Stomach (tissue), 9 donors: ENCODE data around the gene NFATC4. TPM values are rescaled to one million over a fixed set of nuclear protein-coding genes. Genes with fewer than 3 reads are reported as not detected.

ENCODE experiments used
- DNase-seq, 2 donors: peaks; one replicate each; pipeline versions ENCODE4 v3.0.0 to v3.0.0-alpha.2; 2013 to 2019
- H3K27ac ChIP-seq, 5 donors: fragments of 200-600 bp in 4 of 5; sonication (generic) in 4 of 5; one replicate each; pipeline ENCODE4 v1.5.1; 2013 to 2019; ENCODE audit warnings: mild to moderate bottlenecking in 1 of 5, moderate library complexity in 1 of 5
- H3K27me3 ChIP-seq, 3 donors: fragments of 200-600 bp; sonication (generic); one replicate each; pipeline ENCODE4 v1.5.1; 2017 to 2019; ENCODE audit warnings: mixed run types in 1 of 3
- H3K36me3 ChIP-seq, 4 donors: fragments of 200-600 bp; sonication (generic); 1 replicate in 3 of 4; 2 replicates in 1 of 4; pipeline ENCODE4 v1.5.1; 2016 to 2019
- H3K4me1 ChIP-seq, 4 donors: fragments of 200-600 bp; sonication (generic); one replicate each; pipeline ENCODE4 v1.5.1; 2016 to 2019
- H3K4me3 ChIP-seq, 4 donors: fragments of 200-600 bp; sonication (generic) in 3 of 4; one replicate each; pipeline ENCODE4 v1.5.1; 2016 to 2019; ENCODE audit warnings: mild to moderate bottlenecking in 1 of 4
- H3K9me3 ChIP-seq, 4 donors: fragments of 200-600 bp; sonication (generic); one replicate each; pipeline ENCODE4 v1.5.1; 2016 to 2019
- CTCF ChIP-seq, 7 experiments: fragments of 450-650 bp in 4 of 7; fragments of 200-600 bp in 3 of 7; sonication (generic) in 3 of 7; IDR thresholded peaks; one replicate each; pipeline ENCODE4 v1.5.1; 2016 to 2019; ENCODE audit warnings: antibody characterized with exemption in 7 of 7, control low read depth in 2 of 7, mild to moderate bottlenecking in 1 of 7
- EP300 ChIP-seq: sonication (generic); formaldehyde crosslinking; IDR thresholded peaks from one replicate; pipeline ENCODE4 v1.6.1; 2017; ENCODE audit warnings: antibody characterized with exemption
- POLR2A ChIP-seq, 4 donors: fragments of 450-650 bp; IDR thresholded peaks; one replicate each; pipeline ENCODE4 v1.6.1; 2016; ENCODE audit warnings: antibody characterized with exemption in 4 of 4, control low read depth in 2 of 4, mild to moderate bottlenecking in 1 of 4, moderate library complexity in 1 of 4
- POLR2AphosphoS5 ChIP-seq, 3 donors: sonication (generic); formaldehyde crosslinking; IDR thresholded peaks; one replicate each; pipeline ENCODE4 v1.6.1; 2016; ENCODE audit warnings: antibody characterized with exemption in 3 of 3
- WGBS, 5 donors: extraction: QIAGEN DNeasy Blood & Tissue Kit in 3 of 5; methylation state at CpG; one replicate each; pipeline versions ENCODE4 v1.1.5 to v1.1.7; 2013 to 2018; 5-methylcytosine and 5-hydroxymethylcytosine counted together
- intact Hi-C: fragments of 100-400 bp; cut with DNase I; formaldehyde crosslinking; loops from one replicate; pipeline ENCODE4 v1.15.1; 2023; ENCODE audit warnings: low total_unique reads
- polyA plus RNA-seq, 3 donors: library from polyadenylated mRNA; stranded (reverse); fragments of 200-250 nt; gene quantifications; one replicate each; pipeline ENCODE4 v1.2.3, GENCODE V29; 2013
- total RNA-seq, 5 donors: library from RNA; depleted of rRNA; stranded (reverse); fragments of >200 nt; gene quantifications; one replicate each; pipeline versions ENCODE4 v1.1.0 to v1.2.3, GENCODE V29; 2014 to 2016
- donor health status: healthy with polysubstance abuse.
- donor health status: Bipolar disorder and iron deficiency.
- donor health status: healthy.

The NFATC4 gene
- total and polyA plus RNA-seq, 8 donors = 20.1 to 119 (median 57.9) TPM

GRCh38 chr14:24407608-24408325, 39.8 kb downstream of the NFATC4 start:
- H3K4me1 ChIP-seq = peaks cover 4 to 27% (median 16%) of the 10 kb centered on the region in 4 donors
- no peak overlapping the region for H3K4me3 ChIP-seq
- H3K9me3 ChIP-seq = no peaks in the 10 kb centered on the region
- peak in 1 of 2 donors; percentile 14 for DNase-seq
- TF ChIP-seq CTCF (IDR thresholded peaks at IDR 0.05) (no peak), EP300 (no peak), POLR2AphosphoS5 (IDR thresholded peaks at IDR 0.05) (no peak), POLR2A (IDR thresholded peaks at IDR 0.05) (no peak)
- H3K36me3 ChIP-seq = peaks cover 0 to 57% (median 47%) of the 10 kb centered on the region in 4 donors
- 90 to 98% (median 94%) methylated on average over 14 to 18 of the region's 18 CpGs for WGBS, 5 donors
- H3K27ac ChIP-seq = no peak overlapping the region
- H3K27me3 ChIP-seq = no peaks in the 10 kb centered on the region
- intact Hi-C loops = no loop called here

DNA sequence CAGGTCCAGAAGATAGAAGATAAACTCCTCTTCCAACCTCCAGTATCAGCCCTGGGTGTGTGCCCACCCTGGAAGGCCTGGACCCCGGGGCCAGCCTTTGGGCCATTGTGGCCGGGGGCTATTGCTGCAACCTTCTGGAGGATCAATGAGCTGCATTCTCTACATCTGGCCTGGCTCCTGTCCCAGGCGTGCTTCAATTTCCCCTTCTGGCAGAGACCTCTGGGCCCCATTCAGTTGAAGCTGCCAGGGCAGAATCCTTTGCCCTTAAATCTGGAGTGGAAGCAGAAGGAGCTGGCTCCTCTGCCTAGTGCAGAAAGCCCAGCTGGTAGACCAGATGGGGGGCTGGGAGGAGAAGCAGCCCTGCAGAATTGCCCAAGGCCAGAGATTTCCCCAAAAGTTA, 40.8 kb downstream of the NFATC4 start:
- no peaks in the 10 kb centered on the region for H3K27me3 ChIP-seq
- 57 to 81% (median 64%) methylated on average over 2 to 3 of the region's 3 CpGs; no CpG with 5 or more reads in 1 of the 5 donors for WGBS, 5 donors
- intact Hi-C loops = no loop called here
- H3K4me3 ChIP-seq = no peak overlapping the region
- H3K36me3 ChIP-seq = peaks cover 0 to 67% (median 57%) of the 10 kb centered on the region in 4 donors
- no peak overlapping the region for H3K27ac ChIP-seq
- H3K4me1 ChIP-seq = peaks cover 0 to 17% (median 11%) of the 10 kb centered on the region in 4 donors
- H3K9me3 ChIP-seq = no peaks in the 10 kb centered on the region
- no peak for TF ChIP-seq CTCF (IDR thresholded peaks at IDR 0.05)
- no peak for TF ChIP-seq POLR2A (IDR thresholded peaks at IDR 0.05)
- TF ChIP-seq EP300 = no peak
- no peak for TF ChIP-seq POLR2AphosphoS5 (IDR thresholded peaks at IDR 0.05)
- no peak for DNase-seq

DNA sequence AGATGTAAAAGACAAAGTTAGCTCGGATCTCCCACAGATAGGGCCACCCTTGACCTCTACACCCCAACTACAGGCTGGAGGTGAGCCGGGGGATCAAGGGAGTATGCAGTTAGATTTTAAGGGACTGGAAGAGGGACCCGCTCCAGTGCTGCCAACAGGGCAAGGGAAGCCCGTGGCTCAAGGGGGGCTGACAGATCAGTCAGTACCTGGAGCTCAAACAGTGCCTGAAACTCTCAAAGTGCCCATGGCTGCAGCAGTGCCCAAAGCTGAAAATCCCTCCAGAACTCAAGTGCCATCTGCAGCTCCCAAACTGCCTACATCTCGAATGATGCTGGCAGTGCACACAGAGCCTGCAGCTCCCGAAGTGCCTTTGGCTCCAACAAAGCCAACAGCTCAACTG, 41.2 kb downstream of the NFATC4 start:
- no peak for TF ChIP-seq POLR2A (IDR thresholded peaks at IDR 0.05)
- TF ChIP-seq EP300 = no peak
- intact Hi-C loops = no loop called here
- Histone ChIP-seq H3K27ac (no peak overlapping the region), H3K36me3 (peaks cover 0 to 71% (median 62%) of the 10 kb centered on the region in 4 donors), H3K27me3 (no peaks in the 10 kb centered on the region), H3K9me3 (no peaks in the 10 kb centered on the region), H3K4me3 (no peak overlapping the region), H3K4me1 (peaks cover 0 to 14% (median 8%) of the 10 kb centered on the region in 4 donors)
- DNase-seq = peak in 1 of 2 donors; percentile 9
- WGBS, 5 donors = 79 to 94% (median 86%) methylated on average over 6 of the region's 6 CpGs

- Histone ChIP-seq H3K4me3 (no peak overlapping the region), H3K4me1 (peaks cover 0 to 8% (median 6%) of the 10 kb centered on the region in 4 donors), H3K27ac (no peak overlapping the region), H3K27me3 (no peaks in the 10 kb centered on the region), H3K36me3 (peaks cover 0 to 79% (median 69%) of the 10 kb centered on the region in 4 donors), H3K9me3 (no peaks in the 10 kb centered on the region)
- intact Hi-C loops = no loop called here
- no peak for TF ChIP-seq CTCF (IDR thresholded peaks at IDR 0.05)
- TF ChIP-seq EP300 = no peak
- no peak for TF ChIP-seq POLR2A (IDR thresholded peaks at IDR 0.05)
- WGBS, 5 donors = 93 to 97% (median 96%) methylated on average over 4 to 10 of the region's 10 CpGs
- peak in 1 of 2 donors; percentile 9 for DNase-seq
Observed at GRCh38 chr14:24409956-24410355, 42.0 kb downstream of the NFATC4 start.
